BJ (cell line): ENCODE results near the gene DGKG. TPM values are rescaled to one million over a fixed set of nuclear protein-coding genes. Genes with fewer than 3 reads are reported as not detected.

Experiments used
- CTCF ChIA-PET: fragments of 350-600 bp; formaldehyde crosslinking; extraction: SDS; loops from one replicate; lab custom pipeline; 2021; ENCODE audit warnings: antibody characterized with exemption, inconsistent platforms; lab: Yijun Ruan, JAX
- POLR2A ChIA-PET: fragments of 300-600 bp; sonication (Branson Sonifier 250); formaldehyde crosslinking; extraction: SDS; loops from one replicate; lab custom pipeline; 2021; ENCODE audit warnings: antibody characterized with exemption; lab: Charles Lee
- DNase-seq: peaks from one replicate; pipeline ENCODE4 v3.0.0-alpha.2; 2011; ENCODE audit warnings: low read depth
- H3K27me3 ChIP-seq: 2 replicates; pipeline ENCODE4 v1.6.0; 2011; ENCODE audit warnings: low read length; ENCODE audit not compliant: control insufficient read depth, insufficient read depth
- H3K36me3 ChIP-seq: 2 replicates; pipeline ENCODE4 v1.5.1; 2011; ENCODE audit warnings: low read length; ENCODE audit not compliant: control insufficient read depth, insufficient read depth
- H3K4me3 ChIP-seq: 2 replicates; pipeline ENCODE4 v1.5.1; 2011; ENCODE audit warnings: low read depth, mild to moderate bottlenecking, control low read depth, low read length
- polyA plus RNA-seq: library from polyadenylated mRNA; depleted of rRNA; stranded (reverse); fragments of >200 nt; gene quantifications from 2 replicates; pipeline ENCODE4 v1.2.3, GENCODE V29; 2011
- TF ChIP-seq, protein P1 (sequence below): IDR thresholded peaks from 2 replicates; pipeline ENCODE4 v1.5.1; 2011; ENCODE audit warnings: low read depth, mild to moderate bottlenecking, control low read depth, inconsistent platforms, low read length, moderate library complexity; ENCODE audit not compliant: insufficient read depth

DGKG gene
- polyA plus RNA-seq, 1 experiment = not detected

DNA sequence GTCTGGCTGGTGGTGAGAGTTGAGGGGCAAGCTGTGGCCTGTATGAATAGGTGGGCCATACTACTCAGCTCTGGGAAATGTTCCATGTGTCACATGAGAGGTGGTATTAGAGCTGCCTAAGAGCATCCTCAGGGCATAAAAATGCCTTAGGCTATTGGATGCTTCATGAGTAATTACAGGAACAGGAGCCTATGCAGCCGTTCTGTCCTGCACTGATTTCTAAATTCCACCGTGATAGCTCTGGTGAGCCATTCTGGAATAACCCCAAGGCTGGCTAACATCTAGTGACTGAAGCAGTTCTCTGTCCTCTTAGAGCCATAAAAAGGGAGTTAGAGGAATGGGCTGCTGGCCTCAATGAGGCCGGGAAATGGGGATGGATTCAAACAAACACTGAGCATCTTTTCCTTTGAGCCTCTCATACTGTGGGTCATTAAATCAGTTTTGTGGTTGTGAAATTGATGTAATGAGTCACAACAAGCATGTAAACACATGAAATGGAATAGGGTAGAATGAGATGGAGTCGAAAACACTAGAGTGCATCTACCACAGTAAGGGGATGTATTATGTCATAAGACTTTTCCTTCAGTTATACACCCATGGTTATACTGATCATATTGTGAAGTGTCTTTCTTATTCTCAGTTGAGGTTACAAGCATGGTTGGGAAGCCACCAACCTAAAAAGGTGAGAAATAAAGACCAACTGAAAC lies 41.0 kb downstream of the DGKG start:
- POLR2A ChIA-PET = no interaction called here
- Histone ChIP-seq H3K4me3 (no peak overlapping the region), H3K36me3 (no peaks in the 10 kb centered on the region), H3K27me3 (no peaks in the 10 kb centered on the region; the same call in none of the 2 replicates)
- TF ChIP-seq, protein P1, sequence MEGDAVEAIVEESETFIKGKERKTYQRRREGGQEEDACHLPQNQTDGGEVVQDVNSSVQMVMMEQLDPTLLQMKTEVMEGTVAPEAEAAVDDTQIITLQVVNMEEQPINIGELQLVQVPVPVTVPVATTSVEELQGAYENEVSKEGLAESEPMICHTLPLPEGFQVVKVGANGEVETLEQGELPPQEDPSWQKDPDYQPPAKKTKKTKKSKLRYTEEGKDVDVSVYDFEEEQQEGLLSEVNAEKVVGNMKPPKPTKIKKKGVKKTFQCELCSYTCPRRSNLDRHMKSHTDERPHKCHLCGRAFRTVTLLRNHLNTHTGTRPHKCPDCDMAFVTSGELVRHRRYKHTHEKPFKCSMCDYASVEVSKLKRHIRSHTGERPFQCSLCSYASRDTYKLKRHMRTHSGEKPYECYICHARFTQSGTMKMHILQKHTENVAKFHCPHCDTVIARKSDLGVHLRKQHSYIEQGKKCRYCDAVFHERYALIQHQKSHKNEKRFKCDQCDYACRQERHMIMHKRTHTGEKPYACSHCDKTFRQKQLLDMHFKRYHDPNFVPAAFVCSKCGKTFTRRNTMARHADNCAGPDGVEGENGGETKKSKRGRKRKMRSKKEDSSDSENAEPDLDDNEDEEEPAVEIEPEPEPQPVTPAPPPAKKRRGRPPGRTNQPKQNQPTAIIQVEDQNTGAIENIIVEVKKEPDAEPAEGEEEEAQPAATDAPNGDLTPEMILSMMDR = no peak
- CTCF ChIA-PET = no interaction called here
- DNase-seq = no peak

DNA sequence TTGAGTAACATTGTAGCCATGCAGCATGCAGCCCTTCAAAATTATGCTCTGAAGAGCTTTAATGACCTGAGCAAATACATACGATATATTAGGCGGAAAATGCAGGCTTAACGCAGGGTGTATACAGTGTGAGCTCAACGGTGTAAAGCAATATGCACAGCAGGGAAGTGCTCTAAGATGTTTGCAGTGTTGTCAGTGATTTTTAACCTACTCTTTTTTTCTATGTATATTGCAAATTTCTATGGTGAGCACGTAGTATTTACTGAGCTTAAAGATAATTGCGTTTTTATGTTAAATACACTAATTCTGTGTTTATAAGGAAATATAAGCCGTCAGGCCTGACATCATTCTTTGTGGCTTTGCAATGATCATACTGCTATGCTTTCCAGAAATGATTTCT lies 42.1 kb downstream of the DGKG start:
- H3K4me3 ChIP-seq = no peak overlapping the region
- H3K36me3 ChIP-seq = no peaks in the 10 kb centered on the region
- no peaks in the 10 kb centered on the region; the same call in none of the 2 replicates for H3K27me3 ChIP-seq
- DNase-seq = no peak
- POLR2A ChIA-PET = no interaction called here
- TF ChIP-seq, protein P1 = no peak
- CTCF ChIA-PET = interaction anchor here (1.4 kb wide), 1 partner anchor 60 kb away, joined by 4 read pairs; no protein-coding TSS in a partner anchor

DNA sequence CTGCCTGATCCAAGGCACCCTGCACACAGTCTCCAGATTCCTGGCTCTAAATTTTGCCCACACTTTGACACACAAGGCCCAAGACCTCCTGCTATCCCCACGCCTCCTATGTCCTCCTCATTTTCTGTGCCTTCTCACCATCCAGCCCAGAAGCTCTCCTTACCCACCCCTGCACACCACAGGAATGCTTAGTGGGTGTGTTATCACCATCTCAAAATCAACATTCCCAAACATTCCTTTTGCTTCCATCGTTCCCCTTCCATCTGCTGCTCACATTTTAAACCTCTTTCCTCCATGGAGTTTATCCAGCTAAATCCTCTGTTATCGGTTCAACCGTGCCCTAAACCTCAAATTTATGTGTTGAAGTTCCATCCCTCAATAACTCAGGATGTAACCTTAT lies 43.9 kb downstream of the DGKG start:
- H3K36me3 ChIP-seq = no peaks in the 10 kb centered on the region
- CTCF ChIA-PET = no interaction called here
- DNase-seq = no peak
- TF ChIP-seq, protein P1 = no peak
- H3K27me3 ChIP-seq = no peaks in the 10 kb centered on the region; the same call in none of the 2 replicates
- no peak overlapping the region for H3K4me3 ChIP-seq
- POLR2A ChIA-PET = no interaction called here

DNA sequence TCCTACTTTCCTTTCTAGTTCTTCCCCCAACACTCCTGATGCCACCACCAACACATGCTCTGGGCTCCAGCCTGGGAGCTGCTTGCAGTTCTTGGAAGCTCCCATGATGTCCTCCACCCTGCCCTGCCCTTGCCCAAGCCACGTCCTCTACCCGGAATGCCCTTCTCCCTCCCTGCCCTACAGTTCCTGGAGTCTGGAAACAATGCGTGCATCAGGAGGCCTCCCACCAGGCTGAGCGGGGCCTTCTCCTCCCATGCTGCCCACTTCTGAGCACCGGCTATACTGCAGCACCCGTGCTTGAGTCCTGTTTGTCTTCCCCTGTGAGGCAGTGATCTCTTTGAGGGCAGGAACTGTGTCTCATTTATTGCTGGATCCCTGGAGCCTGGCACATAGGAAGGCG lies 44.6 kb downstream of the DGKG start:
- Histone ChIP-seq H3K27me3 (no peaks in the 10 kb centered on the region; the same call in none of the 2 replicates), H3K4me3 (no peak overlapping the region), H3K36me3 (no peaks in the 10 kb centered on the region)
- CTCF ChIA-PET = no interaction called here
- DNase-seq = no peak
- POLR2A ChIA-PET = no interaction called here
- TF ChIP-seq, protein P1 = no peak

DNA sequence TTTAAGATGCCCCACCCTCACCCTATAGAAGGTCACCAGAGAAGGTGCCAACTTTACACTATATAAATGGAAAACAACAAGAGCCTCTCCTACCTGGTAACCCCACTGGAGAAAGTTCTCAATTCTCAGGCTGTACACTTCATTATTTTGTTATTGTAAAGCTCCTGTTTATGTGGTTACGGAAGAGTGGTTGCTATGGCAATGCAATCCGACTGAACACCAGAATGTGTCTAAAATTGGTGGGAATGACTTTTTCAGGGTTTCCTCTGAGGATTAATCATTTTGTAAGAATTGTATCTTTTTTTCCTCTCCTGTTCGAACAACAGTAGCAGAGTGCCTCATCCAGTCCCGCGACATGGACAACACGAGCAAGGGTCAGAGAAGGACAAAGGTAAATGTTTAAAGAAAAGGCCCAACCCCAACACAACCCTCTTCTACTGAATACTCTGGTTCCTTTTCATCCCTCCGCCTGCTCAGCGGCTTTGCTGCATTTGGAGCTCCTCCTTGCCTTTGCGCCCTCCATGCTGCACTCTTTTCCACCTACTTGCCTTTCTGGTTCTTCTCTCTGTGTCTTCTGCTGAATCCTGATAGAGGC lies 45.3 kb downstream of the DGKG start:
- Histone ChIP-seq H3K27me3 (no peaks in the 10 kb centered on the region; the same call in none of the 2 replicates), H3K4me3 (no peak overlapping the region), H3K36me3 (no peaks in the 10 kb centered on the region)
- CTCF ChIA-PET = no interaction called here
- DNase-seq = no peak
- TF ChIP-seq, protein P1 = no peak
- POLR2A ChIA-PET = no interaction called here
